ENCODE measurements around the gene PODXL2.

The PODXL2 gene

GRCh38 chr3:127628426-127628787, 578 bp upstream of the PODXL2 start:
- no peak for DNase-seq (ENCODE audit: low read depth, low spot score)

DNA sequence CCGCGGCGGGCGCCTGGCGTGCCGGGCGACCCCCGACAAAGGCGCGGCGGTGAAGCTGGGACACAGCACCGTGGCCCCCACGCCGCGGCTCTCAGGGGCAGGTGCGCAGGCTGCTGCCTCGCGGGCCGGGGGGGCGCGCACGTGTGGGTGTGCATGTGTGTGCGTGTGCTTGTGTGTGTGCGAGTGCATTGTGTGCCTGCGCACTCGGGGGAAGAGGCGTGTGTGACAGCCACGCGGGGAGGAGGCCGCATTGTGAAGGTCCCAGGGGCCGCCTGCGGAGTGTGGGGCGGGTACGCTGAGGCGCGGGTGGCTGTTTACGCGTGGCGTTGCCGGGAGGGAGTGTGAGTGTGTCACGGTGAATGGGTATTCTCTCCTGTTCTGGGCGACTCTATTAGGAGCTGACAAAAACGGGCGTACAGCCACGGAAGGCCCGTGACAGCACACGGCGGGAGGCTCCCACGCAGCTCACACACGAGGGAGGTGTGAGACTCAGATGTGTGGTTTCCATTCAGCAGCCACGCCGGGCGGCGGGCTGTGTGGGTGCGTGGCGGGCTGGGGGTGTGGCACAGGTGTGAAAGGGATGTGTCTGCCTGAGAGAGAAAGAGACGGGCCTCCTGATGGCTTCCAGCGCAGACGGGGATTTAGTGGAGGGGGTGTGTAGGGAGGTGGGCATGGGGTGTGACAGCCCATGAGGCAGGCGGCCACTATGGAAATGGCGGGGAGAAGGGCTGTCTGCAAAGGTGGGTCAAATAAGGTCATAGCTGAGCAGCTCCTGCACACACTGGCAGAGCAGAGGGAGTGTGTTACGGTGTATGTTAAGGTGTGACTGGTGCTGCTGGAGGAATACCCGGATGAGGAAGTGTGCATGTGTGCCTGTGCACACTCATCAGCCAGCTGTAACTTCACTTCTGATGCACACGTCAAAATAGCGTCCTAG, 750 bp downstream of the PODXL2 start:
- DNase-seq (ENCODE audit: low read depth, low spot score), result no peak

DNA sequence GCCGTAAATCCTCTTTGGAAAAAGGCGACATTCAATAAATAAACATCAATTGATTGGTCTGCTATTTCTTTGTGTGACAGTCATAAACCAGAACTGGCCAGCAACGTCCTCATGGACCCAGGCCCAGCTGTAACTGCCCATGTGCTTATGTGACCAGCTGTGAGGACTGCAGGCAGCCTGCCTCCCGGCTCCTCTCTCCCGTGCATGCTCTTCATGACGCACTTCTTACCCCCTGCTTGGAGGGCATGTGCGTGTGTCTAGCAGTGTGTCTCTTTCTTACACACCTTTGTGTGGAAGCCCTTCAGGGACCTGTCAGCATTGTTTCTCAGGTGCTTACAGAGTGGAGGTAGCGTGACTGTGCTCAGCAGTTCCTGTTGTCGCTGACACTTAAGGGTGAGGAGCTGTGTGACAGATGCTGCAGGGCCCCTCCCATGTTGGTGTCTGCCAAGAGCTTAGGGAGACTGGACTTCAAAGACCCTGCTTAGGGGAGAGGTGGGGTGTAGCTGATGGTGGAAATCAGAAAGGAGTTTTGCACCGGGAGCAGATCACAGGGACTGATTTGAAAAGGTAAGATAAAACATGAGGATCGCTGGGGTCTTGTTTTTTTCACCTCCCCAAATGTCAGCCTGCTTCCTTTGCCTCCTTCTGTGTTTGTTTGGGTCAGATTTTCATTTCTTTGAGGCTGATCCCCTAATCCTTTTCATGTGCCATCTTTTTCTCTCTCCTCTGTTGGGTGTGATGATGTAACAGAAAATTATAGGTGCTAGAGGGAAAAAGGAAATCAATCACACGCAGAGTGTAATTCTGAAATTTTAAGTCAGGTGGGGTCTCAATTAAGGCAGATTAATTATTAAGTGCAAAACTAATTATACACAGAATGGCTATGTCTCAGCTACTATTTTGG, 2.1 kb downstream of the PODXL2 start:
- DNase-seq (ENCODE audit: low read depth, low spot score), result no peak

- no peak for DNase-seq (ENCODE audit: low read depth, low spot score)
These were observed 3.2 kb downstream of the PODXL2 start for GRCh38 chr3:127632035-127632820.

GRCh38 chr3:127634653-127635052, 5.7 kb downstream of the PODXL2 start:
- DNase-seq (ENCODE audit: low read depth, low spot score), result no peak

- DNase-seq (ENCODE audit: low read depth, low spot score), result no peak
These were observed 8.6 kb downstream of the PODXL2 start for GRCh38 chr3:127637546-127637945.

GRCh38 chr3:127637971-127638370, 9.0 kb downstream of the PODXL2 start:
- DNase-seq (ENCODE audit: low read depth, low spot score), result no peak

DNA sequence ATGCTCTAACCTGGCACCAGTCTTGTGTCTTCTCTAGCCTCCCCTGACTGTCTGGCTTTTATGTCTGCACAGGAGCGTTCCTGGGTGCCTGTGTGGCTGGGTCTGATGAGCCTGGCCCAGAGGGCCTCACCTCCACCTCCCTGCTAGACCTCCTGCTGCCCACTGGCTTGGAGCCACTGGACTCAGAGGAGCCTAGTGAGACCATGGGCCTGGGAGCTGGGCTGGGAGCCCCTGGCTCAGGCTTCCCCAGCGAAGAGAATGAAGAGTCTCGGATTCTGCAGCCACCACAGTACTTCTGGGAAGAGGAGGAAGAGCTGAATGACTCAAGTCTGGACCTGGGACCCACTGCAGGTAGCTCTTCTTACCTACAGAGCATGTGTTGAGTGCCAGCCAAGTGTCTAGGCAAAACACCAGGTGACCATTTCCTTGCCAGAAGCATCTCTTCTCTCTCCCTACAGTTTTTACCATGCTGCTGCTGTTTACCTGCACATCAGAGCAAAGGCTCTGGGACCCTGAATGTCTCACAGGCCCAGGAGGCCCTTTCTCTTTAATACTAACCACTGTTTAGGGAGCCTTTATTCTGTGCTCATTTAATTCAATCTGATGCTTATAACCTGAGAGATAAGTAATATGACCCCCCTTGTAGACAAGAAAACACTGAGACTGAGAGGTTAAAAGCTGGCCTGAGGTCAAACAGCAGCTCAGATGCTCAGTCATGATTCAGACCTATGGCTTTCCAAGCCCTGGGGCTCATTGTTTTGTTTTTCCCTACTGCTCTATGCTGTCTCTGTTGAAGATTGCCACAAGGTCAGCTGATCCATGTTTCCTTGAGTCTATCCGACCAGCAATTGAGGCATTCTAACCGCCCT, 10.4 kb downstream of the PODXL2 start:
- DNase-seq (ENCODE audit: low read depth, low spot score), result peak; percentile 65

- no peak for DNase-seq (ENCODE audit: low read depth, low spot score)
These were observed 11.0 kb downstream of the PODXL2 start for GRCh38 chr3:127640042-127640355.

GRCh38 chr3:127644641-127645370, 15.8 kb downstream of the PODXL2 start:
- DNase-seq (ENCODE audit: low read depth, low spot score), result no peak

DNA sequence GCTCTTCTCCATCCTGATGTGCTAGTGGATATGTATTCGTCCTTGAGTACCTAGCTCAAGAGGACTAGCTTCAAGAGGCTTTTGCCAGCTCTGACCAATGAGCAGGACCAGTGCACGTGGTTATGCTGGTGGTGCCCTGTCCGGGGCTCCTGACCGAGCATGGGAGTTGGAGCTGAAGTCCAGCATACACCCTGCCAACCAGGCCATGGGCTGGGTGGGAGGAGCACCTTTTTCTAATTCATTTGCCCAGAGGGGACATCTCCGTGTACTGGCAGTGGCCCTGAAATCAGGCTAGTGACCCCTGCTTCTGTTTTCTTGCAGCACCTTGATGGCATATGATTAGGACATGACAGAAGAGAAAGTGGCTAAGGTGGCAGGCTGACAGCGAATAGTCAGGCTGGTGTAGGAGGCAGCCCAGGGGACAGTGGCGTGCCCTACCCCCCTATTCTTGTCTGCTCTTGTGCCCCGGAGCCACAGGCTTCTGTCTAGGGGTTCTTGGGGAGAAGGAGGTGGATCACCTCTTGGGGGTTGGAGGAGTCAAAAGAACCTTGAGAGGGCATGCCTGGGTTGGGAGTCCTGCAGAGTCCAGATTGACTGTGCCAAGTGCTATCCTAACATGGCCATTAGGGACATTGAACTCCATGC, 16.5 kb downstream of the PODXL2 start:
- no peak for DNase-seq (ENCODE audit: low read depth, low spot score)

DNA sequence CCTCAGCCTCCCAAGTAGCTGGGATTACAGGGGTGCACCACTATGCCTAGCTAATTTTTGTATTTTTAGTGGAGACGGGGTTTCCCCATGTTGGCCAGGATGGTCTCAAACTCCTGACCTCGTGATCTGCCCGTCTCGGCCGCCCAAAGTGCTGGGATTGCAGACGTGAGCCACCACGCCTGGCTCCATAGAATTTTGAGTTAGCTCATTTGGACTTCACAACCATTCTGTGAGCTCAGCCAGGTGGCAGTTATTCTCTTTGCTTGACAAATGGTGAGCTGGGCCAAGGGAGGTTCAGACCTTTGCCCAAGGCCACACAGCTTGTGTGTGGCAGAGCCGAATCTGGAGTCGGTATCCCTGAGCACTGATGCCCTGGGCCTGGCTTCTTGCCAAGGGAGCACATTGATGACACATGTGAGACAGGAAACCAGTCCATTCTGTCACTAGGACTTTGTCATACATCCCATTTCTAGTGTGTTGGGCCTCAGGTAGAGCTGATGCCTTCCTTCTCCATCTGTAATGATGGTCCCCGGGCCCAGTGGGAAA, 17.6 kb downstream of the PODXL2 start:
- no peak for DNase-seq (ENCODE audit: low read depth, low spot score)

DNA sequence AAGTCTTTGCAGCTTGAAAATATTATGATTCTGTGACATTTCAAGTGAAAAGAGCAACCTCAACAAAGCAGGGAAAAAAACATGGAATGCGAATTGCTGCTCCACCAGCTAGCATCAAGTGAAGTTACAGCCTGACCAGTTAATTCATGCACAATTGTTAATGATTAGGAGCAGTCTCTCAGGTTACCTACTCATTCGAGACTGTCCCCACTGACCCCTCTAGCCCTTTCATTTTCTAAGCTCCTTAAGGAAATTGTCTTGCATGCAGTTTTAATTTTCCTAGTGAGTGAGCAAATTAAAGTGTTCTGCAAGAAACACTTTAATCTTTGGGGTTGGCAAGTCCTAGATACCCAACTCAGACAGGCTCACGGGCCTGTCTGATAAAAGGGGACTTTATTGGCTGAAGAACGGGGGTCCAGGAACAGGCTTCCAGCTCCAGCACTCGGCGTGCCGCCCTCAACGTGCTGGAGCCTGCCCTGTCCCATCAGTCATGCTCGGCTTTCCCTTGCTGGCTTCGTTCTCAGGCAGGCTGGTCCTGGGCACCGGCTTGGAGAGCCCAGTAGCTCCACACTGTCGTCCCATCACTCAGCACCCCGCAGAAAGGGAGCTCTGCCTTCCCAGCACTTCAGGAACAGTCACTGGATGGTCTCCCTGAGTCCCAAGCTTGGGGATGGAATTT, 18.3 kb downstream of the PODXL2 start:
- DNase-seq (ENCODE audit: low read depth, low spot score), result no peak

DNA sequence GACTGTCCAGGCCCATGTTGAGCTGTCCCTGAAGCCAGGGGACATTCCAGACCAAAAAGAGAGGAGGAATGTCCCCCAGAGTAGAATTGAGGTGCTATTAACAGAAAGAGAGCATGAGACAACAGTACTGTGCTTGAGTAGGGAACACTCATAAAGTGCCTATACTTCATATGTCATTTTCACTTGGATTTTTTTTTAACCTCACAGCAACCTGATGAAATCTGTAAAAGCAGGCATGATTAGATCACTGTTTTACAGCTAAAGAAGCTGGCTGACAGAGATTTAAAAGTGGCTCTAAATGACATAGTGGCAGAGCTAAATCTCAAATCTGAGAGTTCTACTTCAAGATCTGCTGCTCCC, 18.8 kb downstream of the PODXL2 start:
- no peak for DNase-seq (ENCODE audit: low read depth, low spot score)

GRCh38 chr3:127650236-127650635, 21.3 kb downstream of the PODXL2 start:
- no peak for DNase-seq (ENCODE audit: low read depth, low spot score)

DNA sequence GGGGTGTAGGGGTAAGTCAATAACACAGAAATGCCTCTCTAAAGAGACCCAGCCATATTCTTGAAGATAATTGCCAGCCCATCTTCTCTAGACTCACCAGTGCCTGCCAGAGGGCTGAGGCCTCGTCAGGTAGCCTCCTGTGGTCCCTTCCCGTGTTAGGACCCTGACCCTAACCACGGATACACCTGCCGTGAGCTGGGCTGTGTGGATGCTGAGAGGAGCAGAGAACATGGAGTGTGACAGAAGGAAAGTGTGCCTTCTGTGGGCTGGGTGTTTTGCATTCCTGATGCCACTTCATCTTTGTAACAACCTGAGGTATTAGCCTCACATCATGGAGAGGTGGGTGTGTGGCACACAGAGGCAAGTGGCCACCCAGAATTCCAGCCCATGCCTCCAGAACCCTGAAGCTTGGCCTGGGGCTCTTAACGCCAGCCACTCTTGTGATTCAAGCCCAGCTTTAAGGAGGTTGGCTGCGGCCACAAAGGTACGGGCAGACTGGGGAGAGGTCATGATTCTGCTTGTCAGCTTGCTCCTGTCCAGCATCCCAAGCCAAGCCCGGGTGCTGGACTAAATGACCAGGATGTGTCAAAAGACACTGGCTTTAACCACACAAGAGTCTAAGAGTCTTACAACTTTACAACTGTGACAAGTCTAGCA, 22.7 kb downstream of the PODXL2 start:
- no peak for DNase-seq (ENCODE audit: low read depth, low spot score)

GRCh38 chr3:127652246-127652995, 23.4 kb downstream of the PODXL2 start:
- DNase-seq (ENCODE audit: low read depth, low spot score), result peak; percentile 81

DNA sequence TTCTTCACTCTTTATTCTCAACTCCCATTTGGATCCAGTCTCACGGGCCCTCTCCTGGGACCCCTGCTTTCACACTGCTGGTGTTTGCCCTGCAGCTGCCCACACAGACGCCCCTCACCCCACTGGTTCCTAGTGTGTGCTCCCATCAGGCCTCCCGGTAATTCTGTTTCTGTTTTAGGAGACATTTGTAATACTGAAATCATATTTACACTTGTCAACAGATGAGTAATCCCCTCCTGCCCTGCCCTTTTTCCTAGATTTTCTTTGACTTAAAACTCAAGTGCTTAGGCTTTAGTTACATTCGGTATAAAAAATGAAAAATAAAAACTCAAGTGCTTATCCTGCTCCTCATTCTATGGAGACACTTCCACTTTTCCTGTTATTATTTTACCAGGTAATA, 25.4 kb downstream of the PODXL2 start:
- no peak for DNase-seq (ENCODE audit: low read depth, low spot score)

Data from astrocyte of the hippocampus (primary cell).